HEK293 (cell line): ENCODE data around the gene RNU11.

Source experiments
- BCL11B ChIP-seq: fragments of 450-650 bp; formaldehyde crosslinking; IDR thresholded peaks from 2 replicates; pipeline ENCODE4 v1.5.1; 2016; ENCODE audit warnings: low read depth, missing biosample characterization, missing genetic modification characterization
- MZF1 ChIP-seq: fragments of 450-650 bp; formaldehyde crosslinking; IDR thresholded peaks from 2 replicates; pipeline ENCODE4 v1.5.1; 2017; ENCODE audit warnings: missing biosample characterization, missing genetic modification characterization, borderline replicate concordance
- OVOL3 ChIP-seq: fragments of 450-650 bp; formaldehyde crosslinking; IDR thresholded peaks from 2 replicates; pipeline ENCODE4 v1.5.1; 2016; ENCODE audit warnings: missing biosample characterization, missing genetic modification characterization
- REPIN1 ChIP-seq: fragments of 450-650 bp; formaldehyde crosslinking; IDR thresholded peaks from 2 replicates; pipeline ENCODE4 v1.5.1; 2017; ENCODE audit warnings: missing biosample characterization, missing genetic modification characterization, low read depth
- SCRT1 ChIP-seq: fragments of 450-650 bp; formaldehyde crosslinking; IDR thresholded peaks from 2 replicates; pipeline ENCODE4 v1.5.1; 2016; ENCODE audit warnings: missing biosample characterization, missing genetic modification characterization, borderline replicate concordance
- SETDB1 ChIP-seq: IDR thresholded peaks from one replicate; pipeline ENCODE4 v1.6.1; 2017; ENCODE audit warnings: mild to moderate bottlenecking, low read length, moderate library complexity, mixed read lengths; ENCODE audit not compliant: insufficient read length
- ZBTB1 ChIP-seq: fragments of 450-650 bp; formaldehyde crosslinking; IDR thresholded peaks from 2 replicates; pipeline ENCODE4 v1.5.1; 2016; ENCODE audit warnings: missing biosample characterization, missing genetic modification characterization
- ZFP3 ChIP-seq: fragments of 450-650 bp; formaldehyde crosslinking; IDR thresholded peaks from 2 replicates; pipeline ENCODE4 v1.5.1; 2016; ENCODE audit warnings: low read depth, missing biosample characterization, missing genetic modification characterization
- ZNF132 ChIP-seq: fragments of 450-650 bp; formaldehyde crosslinking; IDR thresholded peaks from 2 replicates; pipeline ENCODE4 v1.5.1; 2017; ENCODE audit warnings: missing biosample characterization, missing genetic modification characterization, borderline replicate concordance
- ZNF19 ChIP-seq: fragments of 450-650 bp; formaldehyde crosslinking; IDR thresholded peaks from 2 replicates; pipeline ENCODE4; 2016; ENCODE audit warnings: missing biosample characterization, missing genetic modification characterization, low read depth
- ZNF2 ChIP-seq: fragments of 450-650 bp; formaldehyde crosslinking; IDR thresholded peaks from 2 replicates; pipeline ENCODE4 v1.5.1; 2016; ENCODE audit warnings: missing biosample characterization, missing genetic modification characterization
- ZNF302 ChIP-seq: fragments of 450-650 bp; formaldehyde crosslinking; IDR thresholded peaks from 2 replicates; pipeline ENCODE4 v1.5.1; 2016; ENCODE audit warnings: missing biosample characterization, missing genetic modification characterization, low read depth
- ZNF354C ChIP-seq: fragments of 450-650 bp; formaldehyde crosslinking; IDR thresholded peaks from 2 replicates; pipeline ENCODE4 v1.5.1; 2016; ENCODE audit warnings: missing biosample characterization, missing genetic modification characterization, low read depth, borderline replicate concordance
- ZNF366 ChIP-seq: fragments of 450-650 bp; formaldehyde crosslinking; conservative IDR thresholded peaks from 2 replicates; pipeline ENCODE4 v1.5.1; 2016; ENCODE audit warnings: missing biosample characterization, missing genetic modification characterization
- ZNF404 ChIP-seq: fragments of 450-650 bp; formaldehyde crosslinking; IDR thresholded peaks from 2 replicates; pipeline ENCODE4 v1.5.1; 2017; ENCODE audit warnings: missing biosample characterization, missing genetic modification characterization
- ZNF423 ChIP-seq: fragments of 450-650 bp; formaldehyde crosslinking; IDR thresholded peaks from 2 replicates; pipeline ENCODE4 v1.5.1; 2016; ENCODE audit warnings: missing biosample characterization, missing genetic modification characterization
- ZNF501 ChIP-seq: fragments of 450-650 bp; formaldehyde crosslinking; IDR thresholded peaks from 2 replicates; pipeline ENCODE4 v1.5.1; 2016; ENCODE audit warnings: missing biosample characterization, missing genetic modification characterization
- ZNF510 ChIP-seq: fragments of 450-650 bp; formaldehyde crosslinking; IDR thresholded peaks from 2 replicates; pipeline ENCODE4 v1.5.1; 2018; ENCODE audit warnings: mild to moderate bottlenecking, missing genetic modification characterization, missing biosample characterization; ENCODE audit not compliant: insufficient replicate concordance
- ZNF529 ChIP-seq: fragments of 450-650 bp; formaldehyde crosslinking; IDR thresholded peaks from 2 replicates; pipeline ENCODE4 v1.5.1; 2017; ENCODE audit warnings: missing genetic modification characterization, missing biosample characterization; ENCODE audit not compliant: insufficient replicate concordance
- ZNF561 ChIP-seq: fragments of 450-650 bp; IDR thresholded peaks from 2 replicates; pipeline ENCODE4 v1.5.1; 2018; ENCODE audit warnings: missing biosample characterization, missing genetic modification characterization, borderline replicate concordance
- ZNF596 ChIP-seq: fragments of 450-650 bp; IDR thresholded peaks from 2 replicates; pipeline ENCODE4 v1.5.0; 2018; ENCODE audit warnings: missing biosample characterization, mild to moderate bottlenecking, missing genetic modification characterization, moderate library complexity
- ZNF701 ChIP-seq: fragments of 450-650 bp; formaldehyde crosslinking; IDR thresholded peaks from 2 replicates; pipeline ENCODE4 v1.5.1; 2016; ENCODE audit warnings: missing biosample characterization, missing genetic modification characterization
- ZNF707 ChIP-seq: fragments of 450-650 bp; formaldehyde crosslinking; IDR thresholded peaks from 2 replicates; pipeline ENCODE4 v1.5.1; 2016; ENCODE audit warnings: missing biosample characterization, missing genetic modification characterization
- ZNF785 ChIP-seq: fragments of 450-650 bp; formaldehyde crosslinking; IDR thresholded peaks from 2 replicates; pipeline ENCODE4 v1.5.1; 2016; ENCODE audit warnings: missing biosample characterization, missing genetic modification characterization
- TF ChIP-seq, protein P1 (sequence below): fragments of 450-650 bp; formaldehyde crosslinking; IDR thresholded peaks from 2 replicates; pipeline ENCODE4 v1.5.1; 2016; ENCODE audit warnings: missing biosample characterization, missing genetic modification characterization, borderline replicate concordance
- TF ChIP-seq, protein P2 (sequence below): fragments of 450-650 bp; formaldehyde crosslinking; IDR thresholded peaks from 2 replicates; pipeline ENCODE4 v1.5.1; 2017; ENCODE audit warnings: missing biosample characterization, missing genetic modification characterization
- TF ChIP-seq, protein P3 (sequence below): fragments of 450-650 bp; formaldehyde crosslinking; IDR thresholded peaks from 2 replicates; pipeline ENCODE4 v1.5.1; 2016; ENCODE audit warnings: missing biosample characterization, missing genetic modification characterization
- TF ChIP-seq, protein P4 (sequence below): fragments of 450-650 bp; formaldehyde crosslinking; IDR thresholded peaks from 2 replicates; pipeline ENCODE4 v1.5.1; 2016; ENCODE audit warnings: missing biosample characterization, missing genetic modification characterization
- TF ChIP-seq, protein P5 (sequence below): fragments of 450-650 bp; formaldehyde crosslinking; IDR thresholded peaks from 2 replicates; pipeline ENCODE4 v1.5.1; 2016; ENCODE audit warnings: missing biosample characterization, missing genetic modification characterization

The RNU11 gene

DNA sequence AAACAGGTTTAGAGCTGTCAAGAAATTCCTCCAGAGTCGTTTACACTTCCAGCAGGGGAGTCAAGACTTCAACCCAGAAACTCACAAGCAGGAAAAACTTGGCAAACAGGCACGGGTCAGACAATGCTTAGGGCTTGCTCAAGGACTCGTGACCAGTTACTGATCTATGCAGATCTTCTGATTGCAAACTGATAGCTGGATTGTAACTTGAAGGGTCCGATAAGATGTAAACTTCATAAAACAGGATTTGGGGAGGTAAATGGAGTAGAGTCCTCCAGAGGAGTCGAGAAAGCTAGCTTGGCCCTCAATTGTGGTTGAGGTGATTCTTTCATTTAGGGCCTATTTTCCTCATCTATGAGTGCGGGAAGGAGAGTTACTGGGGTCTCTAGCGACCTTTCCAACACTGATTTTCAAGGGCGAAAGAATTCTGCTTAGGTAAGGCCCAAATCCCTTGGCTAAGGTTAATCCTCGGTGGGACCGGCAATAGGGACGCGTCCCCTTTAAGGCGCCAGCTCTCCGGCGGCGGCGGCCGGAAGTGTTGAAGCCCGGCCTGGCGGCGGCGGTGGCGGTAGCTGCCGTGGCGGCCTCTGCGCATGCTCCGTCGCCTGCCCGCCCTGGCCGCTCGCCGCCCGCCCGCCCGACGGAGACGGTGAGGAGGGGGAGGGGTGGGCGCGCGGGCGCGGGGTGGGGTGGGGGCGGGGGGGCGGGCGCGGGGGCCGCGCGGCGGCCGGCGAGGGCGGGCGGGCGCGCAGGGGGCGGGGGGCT is 20.0 kb downstream of the RNU11 start, which contains the start of gene GMEB1 (continued):
- TF ChIP-seq, protein P1, sequence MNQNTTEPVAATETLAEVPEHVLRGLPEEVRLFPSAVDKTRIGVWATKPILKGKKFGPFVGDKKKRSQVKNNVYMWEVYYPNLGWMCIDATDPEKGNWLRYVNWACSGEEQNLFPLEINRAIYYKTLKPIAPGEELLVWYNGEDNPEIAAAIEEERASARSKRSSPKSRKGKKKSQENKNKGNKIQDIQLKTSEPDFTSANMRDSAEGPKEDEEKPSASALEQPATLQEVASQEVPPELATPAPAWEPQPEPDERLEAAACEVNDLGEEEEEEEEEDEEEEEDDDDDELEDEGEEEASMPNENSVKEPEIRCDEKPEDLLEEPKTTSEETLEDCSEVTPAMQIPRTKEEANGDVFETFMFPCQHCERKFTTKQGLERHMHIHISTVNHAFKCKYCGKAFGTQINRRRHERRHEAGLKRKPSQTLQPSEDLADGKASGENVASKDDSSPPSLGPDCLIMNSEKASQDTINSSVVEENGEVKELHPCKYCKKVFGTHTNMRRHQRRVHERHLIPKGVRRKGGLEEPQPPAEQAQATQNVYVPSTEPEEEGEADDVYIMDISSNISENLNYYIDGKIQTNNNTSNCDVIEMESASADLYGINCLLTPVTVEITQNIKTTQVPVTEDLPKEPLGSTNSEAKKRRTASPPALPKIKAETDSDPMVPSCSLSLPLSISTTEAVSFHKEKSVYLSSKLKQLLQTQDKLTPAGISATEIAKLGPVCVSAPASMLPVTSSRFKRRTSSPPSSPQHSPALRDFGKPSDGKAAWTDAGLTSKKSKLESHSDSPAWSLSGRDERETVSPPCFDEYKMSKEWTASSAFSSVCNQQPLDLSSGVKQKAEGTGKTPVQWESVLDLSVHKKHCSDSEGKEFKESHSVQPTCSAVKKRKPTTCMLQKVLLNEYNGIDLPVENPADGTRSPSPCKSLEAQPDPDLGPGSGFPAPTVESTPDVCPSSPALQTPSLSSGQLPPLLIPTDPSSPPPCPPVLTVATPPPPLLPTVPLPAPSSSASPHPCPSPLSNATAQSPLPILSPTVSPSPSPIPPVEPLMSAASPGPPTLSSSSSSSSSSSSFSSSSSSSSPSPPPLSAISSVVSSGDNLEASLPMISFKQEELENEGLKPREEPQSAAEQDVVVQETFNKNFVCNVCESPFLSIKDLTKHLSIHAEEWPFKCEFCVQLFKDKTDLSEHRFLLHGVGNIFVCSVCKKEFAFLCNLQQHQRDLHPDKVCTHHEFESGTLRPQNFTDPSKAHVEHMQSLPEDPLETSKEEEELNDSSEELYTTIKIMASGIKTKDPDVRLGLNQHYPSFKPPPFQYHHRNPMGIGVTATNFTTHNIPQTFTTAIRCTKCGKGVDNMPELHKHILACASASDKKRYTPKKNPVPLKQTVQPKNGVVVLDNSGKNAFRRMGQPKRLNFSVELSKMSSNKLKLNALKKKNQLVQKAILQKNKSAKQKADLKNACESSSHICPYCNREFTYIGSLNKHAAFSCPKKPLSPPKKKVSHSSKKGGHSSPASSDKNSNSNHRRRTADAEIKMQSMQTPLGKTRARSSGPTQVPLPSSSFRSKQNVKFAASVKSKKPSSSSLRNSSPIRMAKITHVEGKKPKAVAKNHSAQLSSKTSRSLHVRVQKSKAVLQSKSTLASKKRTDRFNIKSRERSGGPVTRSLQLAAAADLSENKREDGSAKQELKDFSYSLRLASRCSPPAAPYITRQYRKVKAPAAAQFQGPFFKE (tag by site-specific recombination) = no peak
- TF ChIP-seq, protein P2, sequence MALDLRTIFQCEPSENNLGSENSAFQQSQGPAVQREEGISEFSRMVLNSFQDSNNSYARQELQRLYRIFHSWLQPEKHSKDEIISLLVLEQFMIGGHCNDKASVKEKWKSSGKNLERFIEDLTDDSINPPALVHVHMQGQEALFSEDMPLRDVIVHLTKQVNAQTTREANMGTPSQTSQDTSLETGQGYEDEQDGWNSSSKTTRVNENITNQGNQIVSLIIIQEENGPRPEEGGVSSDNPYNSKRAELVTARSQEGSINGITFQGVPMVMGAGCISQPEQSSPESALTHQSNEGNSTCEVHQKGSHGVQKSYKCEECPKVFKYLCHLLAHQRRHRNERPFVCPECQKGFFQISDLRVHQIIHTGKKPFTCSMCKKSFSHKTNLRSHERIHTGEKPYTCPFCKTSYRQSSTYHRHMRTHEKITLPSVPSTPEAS (tag by site-specific recombination) = no peak
- TF ChIP-seq ZNF785 (tag by site-specific recombination) = no peak
- TF ChIP-seq ZBTB1 = no peak
- TF ChIP-seq SCRT1 (tag by site-specific recombination) = no peak
- no peak for TF ChIP-seq ZNF510 (tag by site-specific recombination)
- TF ChIP-seq ZNF707 (tag by site-specific recombination) = no peak
- TF ChIP-seq ZNF404 (tag by site-specific recombination) = no peak
- TF ChIP-seq ZNF701 = no peak
- no peak for TF ChIP-seq ZNF529 (tag by site-specific recombination)
- TF ChIP-seq MZF1 (tag by site-specific recombination) = 0 out of 2 replicates have a peak, but pooled peaks have one; percentile 49
- no peak for TF ChIP-seq ZFP3 (tag by site-specific recombination)
- TF ChIP-seq SETDB1 = no peak
- no peak for TF ChIP-seq ZNF423 (tag by site-specific recombination)
- TF ChIP-seq ZNF561 (tag by site-specific recombination) = peak; percentile 87
- TF ChIP-seq, protein P3, sequence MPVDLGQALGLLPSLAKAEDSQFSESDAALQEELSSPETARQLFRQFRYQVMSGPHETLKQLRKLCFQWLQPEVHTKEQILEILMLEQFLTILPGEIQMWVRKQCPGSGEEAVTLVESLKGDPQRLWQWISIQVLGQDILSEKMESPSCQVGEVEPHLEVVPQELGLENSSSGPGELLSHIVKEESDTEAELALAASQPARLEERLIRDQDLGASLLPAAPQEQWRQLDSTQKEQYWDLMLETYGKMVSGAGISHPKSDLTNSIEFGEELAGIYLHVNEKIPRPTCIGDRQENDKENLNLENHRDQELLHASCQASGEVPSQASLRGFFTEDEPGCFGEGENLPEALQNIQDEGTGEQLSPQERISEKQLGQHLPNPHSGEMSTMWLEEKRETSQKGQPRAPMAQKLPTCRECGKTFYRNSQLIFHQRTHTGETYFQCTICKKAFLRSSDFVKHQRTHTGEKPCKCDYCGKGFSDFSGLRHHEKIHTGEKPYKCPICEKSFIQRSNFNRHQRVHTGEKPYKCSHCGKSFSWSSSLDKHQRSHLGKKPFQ (tag by site-specific recombination) = no peak
- no peak for TF ChIP-seq ZNF354C (tag by site-specific recombination)
- no peak for TF ChIP-seq ZNF366 (tag by site-specific recombination)
- TF ChIP-seq OVOL3 (tag by site-specific recombination) = no peak
- 0 out of 2 replicates have a peak, but pooled peaks have one; percentile 10 for TF ChIP-seq ZNF596 (tag by site-specific recombination)
- TF ChIP-seq, protein P4, sequence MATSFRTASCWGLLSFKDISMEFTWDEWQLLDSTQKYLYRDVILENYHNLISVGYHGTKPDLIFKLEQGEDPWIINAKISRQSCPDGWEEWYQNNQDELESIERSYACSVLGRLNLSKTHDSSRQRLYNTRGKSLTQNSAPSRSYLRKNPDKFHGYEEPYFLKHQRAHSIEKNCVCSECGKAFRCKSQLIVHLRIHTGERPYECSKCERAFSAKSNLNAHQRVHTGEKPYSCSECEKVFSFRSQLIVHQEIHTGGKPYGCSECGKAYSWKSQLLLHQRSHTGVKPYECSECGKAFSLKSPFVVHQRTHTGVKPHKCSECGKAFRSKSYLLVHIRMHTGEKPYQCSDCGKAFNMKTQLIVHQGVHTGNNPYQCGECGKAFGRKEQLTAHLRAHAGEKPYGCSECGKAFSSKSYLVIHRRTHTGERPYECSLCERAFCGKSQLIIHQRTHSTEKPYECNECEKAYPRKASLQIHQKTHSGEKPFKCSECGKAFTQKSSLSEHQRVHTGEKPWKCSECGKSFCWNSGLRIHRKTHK = no peak
- 0 out of 2 replicates have a peak, but pooled peaks have one; percentile 31 for TF ChIP-seq ZNF501 (tag by site-specific recombination)
- no peak for TF ChIP-seq ZNF19
- no peak for TF ChIP-seq BCL11B (tag by site-specific recombination)
- TF ChIP-seq ZNF302 (tag by site-specific recombination) = no peak
- TF ChIP-seq ZNF2 (tag by site-specific recombination) = 0 out of 2 replicates have a peak, but pooled peaks have one; percentile 30
- no peak for TF ChIP-seq REPIN1 (tag by site-specific recombination)
- TF ChIP-seq, protein P5, sequence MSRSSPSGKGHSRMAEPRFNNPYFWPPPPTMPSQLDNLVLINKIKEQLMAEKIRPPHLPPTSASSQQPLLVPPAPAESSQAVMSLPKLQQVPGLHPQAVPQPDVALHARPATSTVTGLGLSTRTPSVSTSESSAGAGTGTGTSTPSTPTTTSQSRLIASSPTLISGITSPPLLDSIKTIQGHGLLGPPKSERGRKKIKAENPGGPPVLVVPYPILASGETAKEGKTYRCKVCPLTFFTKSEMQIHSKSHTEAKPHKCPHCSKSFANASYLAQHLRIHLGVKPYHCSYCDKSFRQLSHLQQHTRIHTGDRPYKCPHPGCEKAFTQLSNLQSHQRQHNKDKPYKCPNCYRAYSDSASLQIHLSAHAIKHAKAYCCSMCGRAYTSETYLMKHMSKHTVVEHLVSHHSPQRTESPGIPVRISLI (tag by site-specific recombination) = no peak
- TF ChIP-seq ZNF132 (tag by site-specific recombination) = no peak
